Fibroblast of pulmonary artery (primary cell): ENCODE results near the gene B4GALNT4.
"Not testable (repeated sequence)": the region's sequence is repeated elsewhere in the genome, so short reads cannot be mapped to it uniquely, and the experiment has no call there.

Experiments used
- DNase-seq: peaks from one replicate; pipeline ENCODE4 v3.0.0-alpha.2; 2010; ENCODE audit warnings: low read depth
- H3K4me3 ChIP-seq: replicated peaks from 2 replicates; pipeline ENCODE4 v1.5.1; 2011; ENCODE audit warnings: low read depth, mild to moderate bottlenecking, control low read depth, low read length, moderate library complexity
- TF ChIP-seq, protein P1 (sequence below): IDR thresholded peaks from 2 replicates; pipeline ENCODE4 v1.5.1; 2011; ENCODE audit warnings: mild to moderate bottlenecking, control low read depth, low read length, inconsistent platforms; ENCODE audit errors: missing control alignments

Gene B4GALNT4

GRCh38 chr11:327581-327923, 41.7 kb upstream of the B4GALNT4 start:
- H3K4me3 ChIP-seq = no peak overlapping the region
- TF ChIP-seq, protein P1, sequence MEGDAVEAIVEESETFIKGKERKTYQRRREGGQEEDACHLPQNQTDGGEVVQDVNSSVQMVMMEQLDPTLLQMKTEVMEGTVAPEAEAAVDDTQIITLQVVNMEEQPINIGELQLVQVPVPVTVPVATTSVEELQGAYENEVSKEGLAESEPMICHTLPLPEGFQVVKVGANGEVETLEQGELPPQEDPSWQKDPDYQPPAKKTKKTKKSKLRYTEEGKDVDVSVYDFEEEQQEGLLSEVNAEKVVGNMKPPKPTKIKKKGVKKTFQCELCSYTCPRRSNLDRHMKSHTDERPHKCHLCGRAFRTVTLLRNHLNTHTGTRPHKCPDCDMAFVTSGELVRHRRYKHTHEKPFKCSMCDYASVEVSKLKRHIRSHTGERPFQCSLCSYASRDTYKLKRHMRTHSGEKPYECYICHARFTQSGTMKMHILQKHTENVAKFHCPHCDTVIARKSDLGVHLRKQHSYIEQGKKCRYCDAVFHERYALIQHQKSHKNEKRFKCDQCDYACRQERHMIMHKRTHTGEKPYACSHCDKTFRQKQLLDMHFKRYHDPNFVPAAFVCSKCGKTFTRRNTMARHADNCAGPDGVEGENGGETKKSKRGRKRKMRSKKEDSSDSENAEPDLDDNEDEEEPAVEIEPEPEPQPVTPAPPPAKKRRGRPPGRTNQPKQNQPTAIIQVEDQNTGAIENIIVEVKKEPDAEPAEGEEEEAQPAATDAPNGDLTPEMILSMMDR = no peak
- DNase-seq = no peak

DNA sequence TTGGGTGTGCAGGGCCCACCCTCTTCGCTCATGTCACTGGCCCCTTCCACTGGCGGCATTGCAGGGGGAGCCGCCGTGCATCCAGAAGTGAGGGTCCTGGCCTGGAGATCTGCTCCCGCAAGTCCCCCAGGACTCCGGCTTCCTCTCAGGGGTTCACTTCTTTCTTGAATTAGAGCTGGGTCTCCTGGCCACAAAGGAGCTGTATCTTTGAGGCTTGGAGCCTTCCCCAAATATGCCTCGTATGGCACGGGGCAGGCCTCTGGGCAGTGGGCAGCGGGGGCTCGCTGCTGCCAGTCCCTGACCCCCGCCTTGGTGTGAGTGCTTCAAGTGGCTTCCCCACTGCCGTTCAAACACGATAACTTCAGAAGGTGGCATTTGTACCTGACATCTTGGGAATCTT, 41.3 kb upstream of the B4GALNT4 start:
- no peak for DNase-seq
- TF ChIP-seq, protein P1 = no peak
- H3K4me3 ChIP-seq = no peak overlapping the region

- DNase-seq, H3K4me3 ChIP-seq: not testable (repeated sequence)
These were observed 40.7 kb upstream of the B4GALNT4 start for GRCh38 chr11:328516-329100.

DNA sequence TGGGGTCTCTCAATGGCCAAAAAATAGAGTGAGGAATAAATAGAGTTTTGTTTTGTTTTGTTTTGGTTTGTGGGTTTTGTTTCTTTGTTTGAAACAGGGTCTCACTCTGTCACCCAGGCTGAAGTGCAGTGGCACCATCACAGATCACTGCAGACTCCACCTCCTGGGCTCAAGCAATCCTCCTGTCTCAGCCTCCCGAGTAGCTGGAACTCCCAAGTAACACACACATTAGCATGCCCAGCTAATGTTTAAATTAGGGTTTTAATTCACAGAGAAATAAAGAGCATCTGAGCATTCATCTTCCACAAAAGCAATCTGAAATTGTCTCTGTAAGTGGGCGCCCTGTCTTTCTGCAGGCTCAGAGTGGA, 39.4 kb upstream of the B4GALNT4 start:
- TF ChIP-seq, protein P1 = no peak
- no peak for DNase-seq
- H3K4me3 ChIP-seq = no peak overlapping the region

DNA sequence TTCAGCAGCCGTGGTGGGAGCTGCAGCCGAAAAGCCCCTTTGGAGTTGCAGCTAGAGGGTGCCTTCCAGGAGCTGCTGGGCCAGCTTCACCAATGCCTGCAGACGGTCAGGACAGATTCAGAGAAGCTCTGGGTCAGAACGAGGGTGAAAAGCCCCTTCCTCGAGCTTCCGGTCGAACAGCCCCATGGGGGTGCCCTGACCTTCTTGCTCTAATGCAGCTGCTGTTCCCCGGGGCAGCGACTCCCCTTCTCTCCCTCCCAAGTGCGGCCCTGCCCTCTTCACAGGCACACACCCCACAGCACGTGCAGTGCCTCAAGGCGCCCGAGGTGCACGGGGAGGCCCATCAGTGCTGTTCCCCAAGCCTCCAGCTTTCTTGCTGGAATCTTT, 39.0 kb upstream of the B4GALNT4 start:
- TF ChIP-seq, protein P1 = no peak
- H3K4me3 ChIP-seq = no peak overlapping the region
- DNase-seq = no peak

GRCh38 chr11:330694-331357, 38.5 kb upstream of the B4GALNT4 start:
- DNase-seq = no peak
- H3K4me3 ChIP-seq = no peak overlapping the region
- TF ChIP-seq, protein P1 = no peak

GRCh38 chr11:331358-332060, 37.8 kb upstream of the B4GALNT4 start:
- no peak overlapping the region for H3K4me3 ChIP-seq
- DNase-seq = no peak
- TF ChIP-seq, protein P1 = no peak
